Measurements from ENCODE around the gene FRMD5. TPM values are rescaled to one million over a fixed set of nuclear protein-coding genes. Genes with fewer than 3 reads are reported as not detected.

The FRMD5 gene
- polyA plus RNA-seq, 1 donor from 2014 or later = 25.8 TPM

DNA sequence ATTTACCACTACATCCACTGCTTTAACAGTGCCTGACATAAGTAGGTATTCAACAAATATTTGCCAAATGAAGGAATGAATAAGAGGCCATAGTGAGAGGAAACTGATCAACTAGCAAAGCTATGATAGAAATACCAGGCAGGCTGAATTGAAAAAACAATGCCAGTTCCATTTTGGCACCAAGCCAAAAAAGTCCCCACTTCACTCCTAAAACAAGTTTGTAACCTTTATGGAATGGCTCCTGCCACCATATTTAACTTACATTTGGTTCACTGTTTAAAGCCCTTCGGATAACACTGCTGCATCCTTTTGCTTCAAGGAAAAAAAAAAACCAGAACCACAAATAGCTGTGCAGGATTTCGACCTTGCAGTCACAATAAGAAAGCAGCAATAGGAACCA lies 166.1 kb downstream of the FRMD5 start:
- Histone ChIP-seq H3K79me2 (replicated peaks; ENCODE audit: insufficient read depth, low read length) (no peaks in the 10 kb centered on the region), H3K27me3 (ENCODE audit: insufficient read depth, low read depth, low read length) (no peaks in the 10 kb centered on the region), H4K20me1 (ENCODE audit: insufficient read depth) (no peaks in the 10 kb centered on the region), H3K9me2 (ENCODE audit: insufficient read depth, low read length) (no peaks in the 10 kb centered on the region), H3F3A (ENCODE audit: insufficient read depth, low read length, poor library complexity, severe bottlenecking) (no peaks in the 10 kb centered on the region), H2AFZ (ENCODE audit: low read depth, low read length) (no peak overlapping the region), H3K4me3 (ENCODE audit: low read length) (no peak overlapping the region), H3K4me2 (ENCODE audit: low read length) (no peak overlapping the region), H3K27ac (ENCODE audit: low read length) (no peak overlapping the region), H3K9ac (ENCODE audit: low read length) (no peak overlapping the region), H3K36me3 (ENCODE audit: insufficient read depth, low read length) (no peaks in the 10 kb centered on the region), H3K9me3 (ENCODE audit: low read length) (no peaks in the 10 kb centered on the region)
- TF ChIP-seq TAF1 (IDR thresholded peaks at IDR 0.05; ENCODE audit: low read depth) (no peak), EP300 (conservative IDR thresholded peaks at IDR 0.05; ENCODE audit: poor library complexity, severe bottlenecking) (no peak), SMC3 (conservative IDR thresholded peaks at IDR 0.05; ENCODE audit: poor library complexity) (no peak), POLR2AphosphoS5 (IDR thresholded peaks at IDR 0.05) (no peak), EZH2 (IDR thresholded peaks at IDR 0.05; ENCODE audit: borderline replicate concordance, insufficient read depth, low read length, poor library complexity, severe bottlenecking) (no peak), RAD21 (conservative IDR thresholded peaks at IDR 0.05) (no peak), MXI1 (conservative IDR thresholded peaks at IDR 0.05; ENCODE audit: poor library complexity, severe bottlenecking) (no peak)
- TF ChIP-seq, protein P1, sequence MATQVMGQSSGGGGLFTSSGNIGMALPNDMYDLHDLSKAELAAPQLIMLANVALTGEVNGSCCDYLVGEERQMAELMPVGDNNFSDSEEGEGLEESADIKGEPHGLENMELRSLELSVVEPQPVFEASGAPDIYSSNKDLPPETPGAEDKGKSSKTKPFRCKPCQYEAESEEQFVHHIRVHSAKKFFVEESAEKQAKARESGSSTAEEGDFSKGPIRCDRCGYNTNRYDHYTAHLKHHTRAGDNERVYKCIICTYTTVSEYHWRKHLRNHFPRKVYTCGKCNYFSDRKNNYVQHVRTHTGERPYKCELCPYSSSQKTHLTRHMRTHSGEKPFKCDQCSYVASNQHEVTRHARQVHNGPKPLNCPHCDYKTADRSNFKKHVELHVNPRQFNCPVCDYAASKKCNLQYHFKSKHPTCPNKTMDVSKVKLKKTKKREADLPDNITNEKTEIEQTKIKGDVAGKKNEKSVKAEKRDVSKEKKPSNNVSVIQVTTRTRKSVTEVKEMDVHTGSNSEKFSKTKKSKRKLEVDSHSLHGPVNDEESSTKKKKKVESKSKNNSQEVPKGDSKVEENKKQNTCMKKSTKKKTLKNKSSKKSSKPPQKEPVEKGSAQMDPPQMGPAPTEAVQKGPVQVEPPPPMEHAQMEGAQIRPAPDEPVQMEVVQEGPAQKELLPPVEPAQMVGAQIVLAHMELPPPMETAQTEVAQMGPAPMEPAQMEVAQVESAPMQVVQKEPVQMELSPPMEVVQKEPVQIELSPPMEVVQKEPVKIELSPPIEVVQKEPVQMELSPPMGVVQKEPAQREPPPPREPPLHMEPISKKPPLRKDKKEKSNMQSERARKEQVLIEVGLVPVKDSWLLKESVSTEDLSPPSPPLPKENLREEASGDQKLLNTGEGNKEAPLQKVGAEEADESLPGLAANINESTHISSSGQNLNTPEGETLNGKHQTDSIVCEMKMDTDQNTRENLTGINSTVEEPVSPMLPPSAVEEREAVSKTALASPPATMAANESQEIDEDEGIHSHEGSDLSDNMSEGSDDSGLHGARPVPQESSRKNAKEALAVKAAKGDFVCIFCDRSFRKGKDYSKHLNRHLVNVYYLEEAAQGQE (IDR thresholded peaks at IDR 0.05; ENCODE audit: borderline replicate concordance) = no peak
- TF ChIP-seq, protein P2, sequence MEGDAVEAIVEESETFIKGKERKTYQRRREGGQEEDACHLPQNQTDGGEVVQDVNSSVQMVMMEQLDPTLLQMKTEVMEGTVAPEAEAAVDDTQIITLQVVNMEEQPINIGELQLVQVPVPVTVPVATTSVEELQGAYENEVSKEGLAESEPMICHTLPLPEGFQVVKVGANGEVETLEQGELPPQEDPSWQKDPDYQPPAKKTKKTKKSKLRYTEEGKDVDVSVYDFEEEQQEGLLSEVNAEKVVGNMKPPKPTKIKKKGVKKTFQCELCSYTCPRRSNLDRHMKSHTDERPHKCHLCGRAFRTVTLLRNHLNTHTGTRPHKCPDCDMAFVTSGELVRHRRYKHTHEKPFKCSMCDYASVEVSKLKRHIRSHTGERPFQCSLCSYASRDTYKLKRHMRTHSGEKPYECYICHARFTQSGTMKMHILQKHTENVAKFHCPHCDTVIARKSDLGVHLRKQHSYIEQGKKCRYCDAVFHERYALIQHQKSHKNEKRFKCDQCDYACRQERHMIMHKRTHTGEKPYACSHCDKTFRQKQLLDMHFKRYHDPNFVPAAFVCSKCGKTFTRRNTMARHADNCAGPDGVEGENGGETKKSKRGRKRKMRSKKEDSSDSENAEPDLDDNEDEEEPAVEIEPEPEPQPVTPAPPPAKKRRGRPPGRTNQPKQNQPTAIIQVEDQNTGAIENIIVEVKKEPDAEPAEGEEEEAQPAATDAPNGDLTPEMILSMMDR (IDR thresholded peaks at IDR 0.05; ENCODE audit: poor library complexity, severe bottlenecking) = no peak

DNA sequence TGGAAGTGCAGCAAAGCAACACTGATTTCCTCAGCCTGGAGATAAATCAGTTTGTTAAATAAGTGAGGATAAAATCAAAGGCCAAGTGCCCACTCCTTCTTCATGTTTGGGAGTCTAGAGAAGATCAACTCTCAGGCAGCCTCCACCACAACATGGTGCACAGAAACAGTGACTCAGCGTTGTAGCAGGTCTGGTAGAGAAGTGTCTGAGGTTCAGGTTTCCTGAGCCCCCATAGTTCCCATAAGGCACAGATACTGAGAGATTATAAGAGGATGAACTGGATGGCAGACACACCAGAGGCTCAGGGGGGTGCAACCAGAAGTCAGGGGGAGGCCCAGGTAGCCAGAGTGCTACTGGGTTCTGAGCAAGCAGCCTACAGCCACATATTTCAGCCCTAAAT lies 166.7 kb downstream of the FRMD5 start:
- Histone ChIP-seq H3K9ac (ENCODE audit: low read length) (no peak overlapping the region), H2AFZ (ENCODE audit: low read depth, low read length) (no peak overlapping the region), H3K4me2 (ENCODE audit: low read length) (no peak overlapping the region), H3K27me3 (ENCODE audit: insufficient read depth, low read depth, low read length) (no peaks in the 10 kb centered on the region), H3K36me3 (ENCODE audit: insufficient read depth, low read length) (no peaks in the 10 kb centered on the region), H3K79me2 (replicated peaks; ENCODE audit: insufficient read depth, low read length) (no peaks in the 10 kb centered on the region), H3K27ac (ENCODE audit: low read length) (no peak overlapping the region), H3K9me2 (ENCODE audit: insufficient read depth, low read length) (no peaks in the 10 kb centered on the region), H3K9me3 (ENCODE audit: low read length) (no peaks in the 10 kb centered on the region), H3F3A (ENCODE audit: insufficient read depth, low read length, poor library complexity, severe bottlenecking) (no peaks in the 10 kb centered on the region), H4K20me1 (ENCODE audit: insufficient read depth) (no peaks in the 10 kb centered on the region), H3K4me3 (ENCODE audit: low read length) (no peak overlapping the region)
- no peak for TF ChIP-seq EZH2 (IDR thresholded peaks at IDR 0.05; ENCODE audit: borderline replicate concordance, insufficient read depth, low read length, poor library complexity, severe bottlenecking)

DNA sequence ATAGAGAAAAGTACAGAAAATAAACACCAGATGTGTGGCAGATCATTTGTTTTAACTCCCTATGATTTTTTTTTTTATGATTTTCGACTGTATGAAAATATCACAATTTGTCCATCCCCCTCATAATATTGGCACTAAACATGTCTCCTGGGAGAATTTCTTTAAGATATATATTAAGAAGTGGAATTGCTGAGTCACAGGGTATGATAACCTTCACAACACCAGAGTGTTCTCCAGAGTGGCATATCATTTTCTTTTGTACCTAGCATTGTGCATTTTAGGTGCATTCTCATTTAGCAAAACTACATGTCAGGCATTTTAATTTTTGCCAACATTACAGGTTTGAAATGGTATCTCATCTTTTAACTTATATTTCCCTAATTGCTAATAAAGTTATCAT lies 170.9 kb downstream of the FRMD5 start:
- Histone ChIP-seq H3K27ac (ENCODE audit: low read length) (no peak overlapping the region), H3K27me3 (ENCODE audit: insufficient read depth, low read depth, low read length) (no peaks in the 10 kb centered on the region), H3F3A (ENCODE audit: insufficient read depth, low read length, poor library complexity, severe bottlenecking) (no peaks in the 10 kb centered on the region), H3K36me3 (ENCODE audit: insufficient read depth, low read length) (no peaks in the 10 kb centered on the region), H3K9me3 (ENCODE audit: low read length) (no peaks in the 10 kb centered on the region), H3K4me3 (ENCODE audit: low read length) (no peak overlapping the region), H2AFZ (ENCODE audit: low read depth, low read length) (no peak overlapping the region), H3K4me2 (ENCODE audit: low read length) (no peak overlapping the region), H4K20me1 (ENCODE audit: insufficient read depth) (no peaks in the 10 kb centered on the region), H3K9me2 (ENCODE audit: insufficient read depth, low read length) (no peaks in the 10 kb centered on the region), H3K9ac (ENCODE audit: low read length) (no peak overlapping the region), H3K79me2 (replicated peaks; ENCODE audit: insufficient read depth, low read length) (no peaks in the 10 kb centered on the region)
- TF ChIP-seq SMC3 (conservative IDR thresholded peaks at IDR 0.05; ENCODE audit: poor library complexity) (no peak), TAF1 (IDR thresholded peaks at IDR 0.05; ENCODE audit: low read depth) (no peak), MXI1 (conservative IDR thresholded peaks at IDR 0.05; ENCODE audit: poor library complexity, severe bottlenecking) (no peak), POLR2AphosphoS5 (IDR thresholded peaks at IDR 0.05) (no peak), EP300 (conservative IDR thresholded peaks at IDR 0.05; ENCODE audit: poor library complexity, severe bottlenecking) (no peak), RAD21 (conservative IDR thresholded peaks at IDR 0.05) (no peak)
- TF ChIP-seq, protein P1 (IDR thresholded peaks at IDR 0.05; ENCODE audit: borderline replicate concordance) = no peak

All from neural cell (in vitro differentiated cells).